Left hindlimb (tissue), 1 donor: ENCODE data around the gene PTGDS.
"Not testable (repeated sequence)": the region's sequence is repeated elsewhere in the genome, so short reads cannot be mapped to it uniquely, and the experiment has no call there.

ENCODE experiments used
- DNase-seq: peaks from one replicate; pipeline ENCODE4 v3.0.0-alpha.2; 2018

Gene PTGDS

DNA sequence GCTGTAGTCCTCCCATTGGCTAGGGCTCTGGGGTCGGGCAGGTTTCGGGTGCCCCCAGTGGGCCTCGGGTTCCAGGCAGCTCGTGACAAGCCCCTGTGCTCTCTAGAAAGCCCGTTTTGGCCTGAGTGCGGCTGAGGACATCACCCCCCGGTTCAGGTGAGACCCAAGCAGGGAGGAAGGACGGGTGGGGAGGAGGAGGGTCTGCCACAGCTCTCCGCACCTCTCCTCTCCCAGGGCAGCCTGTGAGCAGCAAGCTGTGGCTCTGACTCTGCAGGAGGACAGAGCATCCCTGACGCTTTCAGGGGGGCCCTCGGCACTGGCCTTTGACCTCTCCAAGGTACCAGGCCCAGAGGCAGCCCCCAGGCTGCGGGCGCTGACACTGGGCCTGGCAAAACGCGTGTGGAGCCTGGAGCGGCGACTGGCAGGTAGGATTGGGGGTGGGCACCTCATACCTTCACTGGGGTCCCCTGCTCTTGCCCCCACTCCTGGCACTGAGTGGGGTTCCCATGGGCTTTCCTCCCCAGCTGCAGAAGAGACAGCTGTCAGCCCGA is 15.6 kb downstream of the PTGDS start:
- DNase-seq: no peak

DNA sequence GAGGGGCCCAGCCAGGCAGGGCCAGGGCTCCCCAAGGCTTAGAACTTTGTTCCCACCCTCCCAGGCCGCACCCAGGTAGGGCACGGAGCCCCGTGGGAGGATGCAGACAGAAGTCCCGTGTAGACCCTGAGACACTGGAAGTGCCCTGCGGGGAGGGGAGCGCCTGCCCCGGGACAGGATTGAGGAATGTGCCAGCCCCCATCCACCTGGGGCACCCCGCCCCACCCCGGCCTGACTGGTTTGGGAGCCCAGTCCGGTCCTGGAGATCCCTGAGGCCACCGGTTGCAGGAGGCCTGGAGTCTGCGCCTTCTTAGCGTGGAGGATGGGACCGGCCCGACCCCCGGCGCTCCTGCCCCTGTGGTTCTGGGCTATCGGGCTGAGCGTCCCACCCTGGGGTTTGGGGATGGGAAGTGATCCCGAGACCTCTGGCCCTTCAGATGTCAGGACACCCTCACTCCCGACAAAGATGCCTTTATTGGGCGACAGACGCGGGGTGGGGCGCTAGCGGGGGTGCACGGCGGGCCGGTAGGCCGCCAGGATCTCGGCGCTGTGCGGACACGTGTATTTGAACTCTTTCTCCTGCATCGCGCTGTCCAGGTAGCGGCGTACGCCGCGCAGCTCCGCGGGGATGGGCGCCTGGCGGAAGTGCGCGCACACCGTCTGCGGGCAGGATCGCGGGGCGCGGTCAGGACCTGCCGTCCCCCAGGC is 17.0 kb downstream of the PTGDS start:
- no peak for DNase-seq

DNA sequence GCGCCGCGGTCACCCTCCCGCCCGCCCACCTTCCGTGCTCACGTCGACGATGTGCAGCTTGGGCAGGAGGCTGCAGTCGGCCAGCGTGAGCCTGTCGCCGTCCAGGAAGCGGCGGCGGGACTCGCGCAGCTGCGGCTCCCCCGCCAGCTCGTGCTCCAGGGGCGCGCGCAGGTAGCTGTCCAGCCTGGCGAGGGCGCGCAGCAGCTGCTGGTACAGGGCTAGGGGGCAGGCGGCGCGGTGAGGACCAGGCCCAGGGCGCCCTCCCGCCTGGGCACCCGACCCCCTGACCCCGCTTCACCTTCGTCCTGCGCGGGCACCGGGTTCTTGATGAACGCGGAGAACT is 17.6 kb downstream of the PTGDS start:
- DNase-seq: no peak

DNA sequence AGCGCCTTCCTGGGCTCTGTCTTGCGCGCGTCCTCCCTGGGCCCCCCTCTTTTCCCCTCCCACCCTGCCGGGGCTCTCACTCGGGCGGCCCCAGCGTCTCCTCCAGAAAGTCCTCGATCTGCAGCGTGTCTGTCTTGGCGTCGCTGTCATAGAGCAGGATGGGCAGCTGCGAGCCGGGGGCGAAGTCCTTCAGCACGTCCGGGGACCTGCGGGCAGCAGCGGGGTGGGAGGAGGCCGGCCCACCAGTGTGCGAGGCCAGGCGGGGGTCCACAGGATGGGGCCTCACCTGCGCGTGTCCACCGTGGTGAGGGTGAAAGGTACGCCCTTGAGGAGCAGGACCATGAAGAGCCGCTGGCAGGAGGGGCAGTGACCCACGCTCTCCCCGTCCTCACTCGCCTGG is 18.1 kb downstream of the PTGDS start:
- DNase-seq: no peak

DNA sequence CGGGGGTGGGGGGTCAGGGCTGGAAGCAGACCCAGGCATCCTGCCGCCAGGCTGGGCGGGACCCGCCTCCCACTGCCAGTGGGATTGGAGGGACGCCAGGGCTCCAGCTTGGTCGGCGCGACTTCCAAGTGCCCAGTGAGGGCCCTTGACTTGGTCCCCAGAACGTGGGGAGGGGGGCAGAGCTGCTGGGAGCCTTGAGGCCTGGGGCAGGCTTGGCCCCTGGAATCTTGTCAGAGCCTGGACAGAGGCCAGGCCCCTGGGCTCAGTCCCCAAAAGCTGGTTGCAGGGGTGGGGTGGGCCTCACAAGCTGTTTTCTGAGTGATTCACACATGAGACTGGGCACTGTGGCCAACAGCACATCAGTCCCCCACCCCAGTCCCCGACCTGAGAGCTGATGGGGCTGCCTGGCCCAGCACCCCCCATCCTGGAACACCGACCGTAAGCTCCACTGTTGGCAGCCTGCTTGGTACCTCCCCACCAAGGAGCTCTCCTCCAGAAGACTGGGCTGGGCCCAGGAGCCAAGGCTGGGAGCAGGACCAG is 18.5 kb downstream of the PTGDS start:
- no peak for DNase-seq

DNA sequence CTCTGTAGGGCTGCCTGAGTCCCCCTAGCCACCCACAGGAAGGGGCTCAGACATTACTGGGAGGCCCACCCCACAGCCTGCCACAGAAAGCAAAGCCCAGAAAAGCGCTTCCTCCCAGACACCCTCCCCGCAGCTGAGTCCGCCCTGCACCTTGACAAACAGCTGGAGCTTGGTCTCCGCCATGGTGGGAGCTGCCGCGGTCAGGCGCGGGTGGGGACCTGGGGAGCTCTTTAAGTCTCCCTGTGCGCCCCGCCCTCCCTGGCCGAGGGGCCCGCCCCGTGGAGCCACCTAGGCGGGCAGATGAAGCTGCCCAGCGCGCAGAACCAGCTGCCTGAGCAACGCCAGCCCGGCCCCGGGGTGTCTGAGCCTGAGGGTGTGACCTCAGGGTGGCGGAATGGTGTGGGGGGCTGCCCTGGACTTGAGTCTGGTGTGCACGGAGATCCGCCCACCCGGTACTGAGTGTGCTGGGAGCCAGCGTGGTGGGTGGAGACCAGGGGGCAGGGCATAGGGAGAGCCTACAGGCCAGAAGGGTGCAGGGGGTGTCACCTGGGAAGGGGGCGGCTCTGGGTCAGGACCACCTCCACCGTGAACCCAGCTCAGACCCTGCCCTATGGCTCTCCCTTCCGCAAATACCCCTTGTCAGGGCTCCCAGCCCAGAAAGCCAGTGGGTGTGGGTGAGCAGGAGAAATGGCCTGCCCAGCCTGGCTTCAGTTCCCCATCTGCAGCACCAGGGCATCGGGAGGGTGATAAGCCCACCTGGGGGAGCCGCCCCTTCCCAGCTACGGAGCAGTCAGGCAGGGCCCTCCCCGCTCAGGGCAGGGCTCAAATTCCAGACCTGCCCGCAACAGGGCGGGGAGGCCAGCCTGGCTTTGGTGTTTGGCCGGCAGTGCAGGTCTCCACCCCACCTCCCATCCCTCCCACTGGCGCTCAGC is 19.3 kb downstream of the PTGDS start, which contains the start of gene CLIC3:
Gene CLIC3, minus strand, starts transcription at position 208 of the 932 bp plus-strand sequence. Its CDS starts 25 bp downstream, at position 183.
- no peak for DNase-seq

DNA sequence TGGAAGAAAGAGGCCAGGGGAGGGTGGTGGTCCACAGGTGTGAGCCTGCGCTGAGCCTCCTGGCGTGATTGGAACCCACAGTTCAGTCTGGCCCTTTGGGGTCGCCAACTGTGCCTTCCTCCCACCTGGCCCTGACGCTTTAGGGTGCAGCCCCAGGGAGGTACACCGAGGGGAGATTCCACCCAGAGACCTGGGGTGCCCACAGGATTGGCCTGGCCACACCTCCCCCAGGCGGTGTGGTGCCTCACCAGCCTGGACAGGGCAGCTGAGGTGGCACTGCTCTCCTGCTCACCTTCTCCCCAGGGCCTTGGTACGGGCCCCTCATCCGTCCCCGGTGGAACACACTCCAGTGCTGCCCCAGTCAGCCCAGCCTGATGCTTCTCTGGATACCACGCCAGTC is 20.1 kb downstream of the PTGDS start:
- DNase-seq: no peak

DNA sequence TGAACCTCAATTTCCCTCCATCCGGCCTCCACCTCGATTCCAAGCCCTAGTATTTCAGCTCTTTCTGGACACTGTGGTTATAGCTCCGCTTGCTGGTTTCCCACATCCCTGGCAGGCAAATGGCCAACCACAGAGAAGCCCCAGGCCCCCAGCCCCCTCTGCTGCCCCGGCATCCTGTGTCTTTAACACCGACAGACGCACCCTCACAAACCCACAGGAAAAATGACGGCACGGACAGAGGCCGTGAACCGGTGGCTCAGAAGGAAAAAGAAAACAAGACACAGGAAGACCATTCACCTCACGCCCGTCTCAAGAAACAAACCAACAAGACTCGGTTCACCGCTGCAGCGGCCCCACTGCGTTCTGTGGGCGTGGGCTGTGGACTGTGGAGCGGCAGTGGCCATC is 20.5 kb downstream of the PTGDS start:
- DNase-seq: no peak

DNA sequence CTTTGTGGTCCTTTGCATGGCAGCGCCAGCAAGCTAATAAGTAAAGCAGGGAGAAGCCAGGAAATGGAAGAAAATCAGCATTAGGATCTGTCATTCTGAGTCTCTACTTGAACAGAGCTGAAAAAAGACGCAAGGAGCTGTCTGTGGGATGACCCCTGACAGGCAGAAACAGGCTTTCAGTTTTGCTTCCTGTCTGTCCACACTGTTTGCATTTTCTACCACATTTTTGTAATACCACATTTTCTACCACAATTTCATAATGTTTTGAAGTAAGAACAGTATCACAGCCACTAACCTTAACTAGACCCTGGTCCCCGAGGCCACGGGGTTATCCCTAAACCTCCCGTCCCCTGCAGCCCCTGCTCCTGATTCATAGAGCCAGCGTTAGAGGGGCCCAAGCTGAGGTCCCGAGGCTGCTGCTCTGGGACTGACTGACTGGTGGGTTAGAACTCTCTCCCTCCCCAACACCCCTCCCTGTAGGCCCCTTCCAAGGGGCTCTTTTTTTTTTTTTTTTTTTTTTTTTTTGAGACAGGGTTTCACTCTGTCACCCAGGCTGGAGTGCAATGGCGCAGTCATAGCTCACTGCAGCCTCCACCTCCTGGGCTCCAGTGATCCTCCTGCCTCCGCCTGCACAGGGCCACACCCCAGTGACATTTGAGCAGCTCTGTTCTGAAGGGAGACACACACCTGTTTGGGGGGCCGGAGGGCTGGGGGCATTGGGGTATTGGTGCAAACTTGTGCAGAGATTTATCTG is 23.1 kb downstream of the PTGDS start:
- DNase-seq: no peak

DNA sequence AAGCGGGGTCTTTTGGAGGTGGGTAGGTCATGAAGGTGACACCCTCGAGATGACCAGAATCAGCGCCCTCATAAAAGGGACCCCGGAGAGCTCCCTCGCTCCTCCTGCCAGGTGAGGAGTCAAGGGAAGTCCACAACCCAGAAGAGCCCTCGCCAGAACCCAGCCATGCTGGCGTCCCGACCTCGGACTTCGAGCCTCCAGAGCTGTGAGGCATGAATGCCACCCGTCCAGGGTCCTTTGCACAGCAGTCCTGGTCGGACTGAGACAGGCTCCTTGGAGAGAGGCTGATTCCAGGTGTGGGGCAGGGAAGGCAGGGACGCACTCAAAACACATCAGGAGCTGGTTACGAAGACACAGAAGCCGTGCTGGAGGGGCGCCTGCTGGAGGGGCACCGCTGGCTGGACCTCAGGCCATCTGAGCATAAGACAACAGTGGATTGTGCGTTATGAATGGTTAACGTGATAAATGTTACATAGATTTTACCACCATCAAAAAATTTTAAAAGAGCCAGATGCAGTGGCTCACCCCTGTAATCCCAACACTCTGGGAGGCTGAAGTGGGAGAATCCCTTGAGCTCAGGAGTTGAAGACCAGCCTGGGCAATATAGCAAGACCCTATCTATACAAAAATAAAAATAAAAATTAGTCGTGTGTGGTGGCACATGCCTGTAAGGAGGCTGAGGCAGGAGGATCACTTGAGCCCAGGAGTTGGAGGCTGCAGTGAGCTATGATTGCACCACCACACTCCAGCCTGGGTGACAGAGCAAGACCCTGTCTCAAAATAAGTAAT is 24.7 kb downstream of the PTGDS start:
- DNase-seq: no peak

DNA sequence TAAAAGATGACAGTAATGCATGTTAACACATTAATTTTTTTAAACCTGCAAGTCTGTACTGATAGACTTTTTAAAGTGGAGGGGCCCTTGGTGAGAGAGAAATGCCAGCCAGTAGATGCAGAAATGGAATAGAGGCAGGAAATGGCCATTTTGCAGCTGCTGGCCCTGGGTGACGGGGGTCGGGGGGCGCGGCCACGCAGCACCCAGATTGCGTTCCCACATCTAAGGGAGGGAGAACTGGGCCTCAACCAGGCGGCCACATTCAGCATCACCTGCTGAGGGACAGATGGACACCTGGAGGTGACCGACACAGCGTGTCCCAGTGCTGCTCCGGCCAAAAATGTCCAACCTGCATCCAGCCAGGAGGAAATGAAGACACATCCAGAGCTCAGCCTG is 25.3 kb downstream of the PTGDS start:
- DNase-seq: no peak

DNA sequence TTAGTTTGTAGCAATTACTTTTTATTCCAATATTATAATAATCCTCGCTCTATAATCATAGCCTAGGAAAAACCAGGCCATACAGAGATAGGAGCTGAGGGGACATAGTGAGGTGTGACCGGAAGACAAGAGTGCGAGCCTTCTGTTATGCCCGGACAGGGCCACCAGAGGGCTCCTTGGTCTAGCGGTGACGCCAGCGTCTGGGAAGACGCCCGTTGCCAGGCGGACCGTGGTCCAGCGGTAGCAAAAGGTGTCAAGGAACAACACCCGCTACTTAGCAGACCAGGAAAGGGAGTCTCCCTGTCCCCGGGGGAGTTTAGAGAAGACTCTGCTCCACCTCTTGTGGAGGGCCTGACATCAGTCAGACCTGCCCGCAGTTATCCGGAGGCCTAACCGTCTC is 27.0 kb downstream of the PTGDS start:
- DNase-seq: not testable (repeated sequence)

DNA sequence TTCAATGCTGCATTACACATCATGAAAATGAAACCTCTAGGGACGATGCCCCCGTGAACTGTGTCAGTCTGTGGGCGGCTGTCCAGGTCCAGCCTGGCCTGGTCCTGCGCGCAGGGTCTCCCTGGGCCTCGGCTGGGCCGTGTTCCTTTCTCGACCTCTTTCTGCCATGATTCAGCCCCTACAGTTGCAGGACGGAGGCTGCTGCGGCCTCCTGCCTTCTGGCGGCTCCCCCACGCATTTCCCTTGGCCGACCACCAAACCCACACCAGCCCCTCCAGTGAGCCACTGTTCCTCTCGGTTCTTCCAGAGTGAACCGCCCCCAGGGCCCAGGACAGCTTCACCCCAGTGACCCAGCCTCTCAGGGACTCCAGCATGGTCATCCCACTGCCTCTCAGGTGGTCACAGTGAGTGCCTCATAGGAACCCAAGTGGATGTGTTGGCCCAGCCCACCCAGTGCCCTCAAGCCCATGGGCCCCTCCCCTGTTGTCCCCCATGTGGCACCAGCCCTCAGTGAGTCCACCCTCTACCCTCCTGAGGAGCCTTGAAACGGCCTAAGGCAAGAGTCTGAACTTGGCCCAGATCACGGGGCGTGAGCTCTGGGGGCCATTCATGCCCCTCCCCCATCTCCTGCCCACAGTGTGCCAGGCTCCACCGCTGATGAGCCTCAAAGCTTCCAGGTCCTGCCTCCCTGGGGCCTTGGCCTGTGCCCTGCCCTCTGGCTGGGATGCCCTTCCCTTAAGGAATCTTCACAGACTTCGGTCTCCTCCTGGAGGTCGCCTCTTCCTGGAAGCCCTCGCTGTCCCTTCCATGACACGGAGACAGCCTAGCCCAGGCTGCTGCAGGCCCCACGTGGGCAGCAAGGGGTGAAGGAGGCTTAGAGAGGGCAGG is 29.1 kb downstream of the PTGDS start:
- DNase-seq: no peak

DNA sequence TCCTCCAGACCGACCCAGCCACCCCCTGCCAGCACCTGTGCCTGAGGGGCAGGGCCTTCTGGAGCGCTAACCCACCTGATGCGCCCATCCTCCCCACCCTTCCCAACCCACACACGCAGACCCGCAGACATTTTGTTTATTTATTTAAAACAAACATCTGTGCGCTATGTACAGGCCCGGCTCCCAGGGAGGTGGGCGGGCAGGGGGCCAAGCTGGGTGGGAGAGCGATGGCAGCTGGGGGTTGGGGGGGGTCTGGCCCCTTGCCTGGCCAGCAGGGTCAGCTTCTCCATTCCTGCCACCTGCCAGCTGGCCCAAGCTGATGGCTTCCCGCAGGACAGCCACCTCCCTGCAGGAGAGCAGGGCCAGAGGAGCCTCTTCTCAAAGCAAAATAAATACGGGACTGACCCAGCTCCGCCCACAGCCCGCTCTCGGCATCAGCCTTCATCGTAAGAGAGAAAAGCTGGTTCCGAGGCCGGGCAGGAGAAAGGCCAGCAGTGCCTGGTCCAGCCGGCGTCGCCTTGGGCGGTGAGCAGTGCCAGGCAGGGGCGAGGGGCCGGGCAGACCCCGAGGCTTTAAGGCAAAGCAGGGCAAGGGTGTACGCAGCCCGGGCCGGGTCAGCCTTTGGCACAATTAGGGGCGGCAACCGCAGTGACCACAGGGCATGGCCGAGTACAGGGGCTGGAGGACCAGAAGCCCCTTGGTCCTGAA is 30.0 kb downstream of the PTGDS start:
- no peak for DNase-seq

DNA sequence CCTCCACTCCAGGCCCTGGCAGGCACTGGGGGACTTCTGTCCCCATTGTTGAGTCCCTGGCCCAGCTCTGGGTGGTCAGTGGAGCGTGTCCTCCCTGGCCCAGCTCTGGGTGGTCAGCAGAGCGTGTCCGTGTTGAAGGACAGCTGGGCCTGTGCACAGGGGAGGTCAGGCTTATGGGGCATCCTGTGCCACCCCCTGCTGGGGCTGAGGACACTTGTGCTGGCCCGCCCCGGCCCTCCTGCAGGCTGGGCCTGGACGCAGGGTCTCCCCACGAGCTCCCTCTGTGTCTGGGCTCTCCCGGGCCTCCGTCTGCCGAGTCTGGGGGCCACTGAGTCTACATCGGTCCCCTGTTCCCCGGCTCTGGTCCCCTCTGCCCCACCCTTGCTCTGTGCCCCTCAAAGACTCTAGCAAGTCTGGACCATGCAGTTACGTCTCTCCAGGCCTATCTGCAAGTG is 30.5 kb downstream of the PTGDS start:
- DNase-seq: no peak

DNA sequence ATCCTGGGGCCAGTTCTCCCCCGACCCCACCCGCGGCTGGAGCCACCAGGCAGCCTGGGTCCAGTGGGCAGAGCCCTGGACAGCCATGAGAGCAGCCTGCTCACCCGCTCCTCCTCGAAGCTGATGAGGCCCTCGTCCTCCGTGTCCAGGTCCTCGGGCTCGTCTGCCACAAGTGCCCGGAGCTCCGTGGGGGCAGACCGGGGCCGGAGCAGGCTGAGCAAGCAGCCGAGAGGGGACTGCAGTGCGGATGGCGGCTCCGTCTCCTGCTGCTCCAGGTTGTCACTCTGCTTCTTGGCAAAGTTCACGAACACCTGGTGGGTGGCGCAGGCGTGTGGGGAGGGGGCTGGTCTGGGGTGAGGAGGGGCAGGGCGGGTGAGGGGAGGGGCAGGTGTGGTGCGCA is 31.0 kb downstream of the PTGDS start:
- no peak for DNase-seq

DNA sequence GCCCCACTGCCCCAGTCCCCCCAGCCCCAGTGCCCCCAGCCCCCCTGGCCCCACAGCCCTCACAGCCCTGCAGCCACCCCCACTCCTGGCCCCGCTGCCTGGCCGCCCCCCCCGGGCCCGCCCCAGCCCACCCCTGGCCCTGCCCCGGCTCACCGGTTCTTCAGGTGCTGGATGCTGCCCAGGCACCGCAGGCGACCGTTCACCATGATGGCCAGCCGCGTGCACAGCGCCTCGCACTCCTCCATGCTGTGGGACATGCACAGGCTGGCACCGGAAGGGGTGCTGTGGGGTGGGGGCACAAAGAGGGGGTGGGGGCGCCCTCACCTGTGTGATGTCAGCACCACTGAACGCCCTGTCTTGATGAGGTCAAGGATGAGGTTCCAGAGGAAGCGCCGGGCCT is 31.9 kb downstream of the PTGDS start:
- DNase-seq: no peak

DNA sequence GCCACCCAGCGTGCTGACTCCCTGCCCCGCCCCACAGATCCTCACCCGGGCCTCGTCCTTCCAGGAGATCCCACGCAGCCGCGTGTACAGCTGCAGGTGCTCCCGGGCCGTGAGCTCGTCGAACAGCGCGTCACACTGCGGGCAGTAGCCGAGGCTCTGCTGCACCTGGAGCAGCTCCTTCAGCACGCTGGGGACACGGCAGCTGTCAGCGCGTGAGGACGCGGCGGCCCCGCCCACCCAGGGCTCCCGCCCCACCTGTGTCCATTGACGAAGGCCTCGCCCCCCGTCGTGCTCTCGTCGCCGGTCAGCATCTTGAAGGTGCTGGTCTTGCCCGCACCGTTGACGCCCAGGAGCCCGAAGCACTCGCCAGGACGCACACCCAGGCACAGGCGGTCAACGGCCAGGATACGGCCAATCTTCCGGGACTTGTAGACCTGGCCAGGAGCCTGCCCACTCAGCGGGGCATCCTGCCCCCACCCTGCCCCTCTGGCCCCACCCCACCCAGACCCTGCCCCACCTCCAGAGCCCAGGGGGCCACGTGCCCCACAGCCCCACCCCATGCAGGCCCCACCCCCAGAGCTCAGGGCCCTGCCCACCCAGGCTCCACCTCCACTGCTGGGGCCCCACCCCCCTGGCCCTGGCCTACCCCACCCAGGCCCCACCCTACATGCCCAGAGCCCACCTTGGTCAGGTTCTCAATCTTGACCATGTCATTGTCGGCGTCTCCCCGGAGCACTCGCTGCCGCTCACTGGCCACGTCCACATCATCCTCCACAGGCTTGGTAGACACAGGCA is 32.8 kb downstream of the PTGDS start:
- DNase-seq: no peak

DNA sequence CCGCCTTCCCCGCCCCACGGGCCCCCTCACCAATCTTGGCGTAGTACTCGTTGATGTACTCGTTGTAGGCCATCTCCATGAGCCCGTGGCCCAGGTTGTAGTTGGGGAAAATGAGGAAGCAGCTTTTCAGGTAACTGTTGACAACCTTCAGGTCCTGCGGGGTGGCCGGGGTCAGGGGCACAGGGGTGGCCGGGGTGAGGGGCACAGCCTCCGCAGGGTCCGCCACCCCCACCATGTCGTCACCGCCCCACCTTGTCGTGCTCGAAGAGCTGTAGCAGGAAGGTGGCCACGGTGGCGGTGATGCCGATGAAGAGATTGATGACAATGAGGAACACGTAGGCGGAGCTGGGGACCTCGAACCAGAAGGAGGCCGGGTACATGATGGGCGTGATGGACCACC is 33.9 kb downstream of the PTGDS start:
- DNase-seq: no peak
